ENCODE measurements around the gene APOBEC2.

DNA sequence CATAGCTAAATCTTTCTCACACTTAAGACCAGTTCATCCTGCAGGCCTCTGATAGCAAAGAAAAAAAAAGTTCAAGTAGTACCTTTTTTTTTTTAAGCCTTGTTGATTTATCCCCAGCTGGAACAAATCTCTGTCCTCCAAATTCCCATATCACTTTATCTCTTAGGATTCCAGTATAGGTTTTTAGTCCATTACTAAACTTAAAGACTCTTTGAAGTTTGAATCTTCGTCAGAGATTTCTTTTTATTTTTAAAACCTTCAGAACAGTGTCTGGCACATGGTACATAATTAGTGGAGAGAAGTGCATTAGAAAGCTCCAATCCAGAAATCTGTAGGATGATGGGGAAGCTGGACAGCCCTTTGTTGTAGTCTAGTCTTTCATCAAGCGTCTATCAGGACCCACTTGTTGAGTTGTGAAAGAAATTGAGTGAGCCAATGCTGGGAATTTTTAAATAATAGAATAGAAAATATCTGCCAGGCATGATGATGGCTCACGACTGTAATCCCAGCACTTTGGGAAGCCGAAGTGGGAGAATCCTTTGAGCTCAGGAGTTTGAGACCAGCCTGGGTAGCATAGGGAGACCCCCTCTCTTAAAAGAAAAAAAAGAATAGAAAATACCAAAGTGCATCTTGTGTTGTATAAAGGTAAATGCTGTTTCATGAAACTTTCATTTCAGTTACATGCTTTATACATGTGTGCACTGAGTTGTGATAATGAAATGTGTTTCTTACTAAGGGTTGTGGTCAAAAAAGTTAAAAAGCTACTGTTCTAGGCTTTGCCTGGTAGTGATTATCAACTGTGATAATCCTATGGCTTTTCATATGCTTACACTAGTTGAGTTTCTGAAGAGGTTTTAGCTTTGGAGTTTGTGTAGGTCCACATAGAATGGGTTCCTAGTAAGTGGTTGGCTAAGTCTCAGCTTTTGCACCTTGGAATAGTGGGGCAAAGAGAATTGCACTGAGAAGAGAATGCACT lies 22.9 kb downstream of the APOBEC2 start:
- TF ChIP-seq NFIC (IDR thresholded peaks at IDR 0.05) (no peak), RAD21 (IDR thresholded peaks at IDR 0.05; ENCODE audit: low read depth) (no peak), TAF1 (IDR thresholded peaks at IDR 0.05; ENCODE audit: low read depth) (no peak), EP300 (IDR thresholded peaks at IDR 0.05; ENCODE audit: borderline replicate concordance) (no peak), YY1 (IDR thresholded peaks at IDR 0.05; ENCODE audit: low read depth) (no peak)
- TF ChIP-seq, protein P1, sequence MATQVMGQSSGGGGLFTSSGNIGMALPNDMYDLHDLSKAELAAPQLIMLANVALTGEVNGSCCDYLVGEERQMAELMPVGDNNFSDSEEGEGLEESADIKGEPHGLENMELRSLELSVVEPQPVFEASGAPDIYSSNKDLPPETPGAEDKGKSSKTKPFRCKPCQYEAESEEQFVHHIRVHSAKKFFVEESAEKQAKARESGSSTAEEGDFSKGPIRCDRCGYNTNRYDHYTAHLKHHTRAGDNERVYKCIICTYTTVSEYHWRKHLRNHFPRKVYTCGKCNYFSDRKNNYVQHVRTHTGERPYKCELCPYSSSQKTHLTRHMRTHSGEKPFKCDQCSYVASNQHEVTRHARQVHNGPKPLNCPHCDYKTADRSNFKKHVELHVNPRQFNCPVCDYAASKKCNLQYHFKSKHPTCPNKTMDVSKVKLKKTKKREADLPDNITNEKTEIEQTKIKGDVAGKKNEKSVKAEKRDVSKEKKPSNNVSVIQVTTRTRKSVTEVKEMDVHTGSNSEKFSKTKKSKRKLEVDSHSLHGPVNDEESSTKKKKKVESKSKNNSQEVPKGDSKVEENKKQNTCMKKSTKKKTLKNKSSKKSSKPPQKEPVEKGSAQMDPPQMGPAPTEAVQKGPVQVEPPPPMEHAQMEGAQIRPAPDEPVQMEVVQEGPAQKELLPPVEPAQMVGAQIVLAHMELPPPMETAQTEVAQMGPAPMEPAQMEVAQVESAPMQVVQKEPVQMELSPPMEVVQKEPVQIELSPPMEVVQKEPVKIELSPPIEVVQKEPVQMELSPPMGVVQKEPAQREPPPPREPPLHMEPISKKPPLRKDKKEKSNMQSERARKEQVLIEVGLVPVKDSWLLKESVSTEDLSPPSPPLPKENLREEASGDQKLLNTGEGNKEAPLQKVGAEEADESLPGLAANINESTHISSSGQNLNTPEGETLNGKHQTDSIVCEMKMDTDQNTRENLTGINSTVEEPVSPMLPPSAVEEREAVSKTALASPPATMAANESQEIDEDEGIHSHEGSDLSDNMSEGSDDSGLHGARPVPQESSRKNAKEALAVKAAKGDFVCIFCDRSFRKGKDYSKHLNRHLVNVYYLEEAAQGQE (IDR thresholded peaks at IDR 0.05; ENCODE audit: low read depth): no peak
- TF ChIP-seq, protein P2, sequence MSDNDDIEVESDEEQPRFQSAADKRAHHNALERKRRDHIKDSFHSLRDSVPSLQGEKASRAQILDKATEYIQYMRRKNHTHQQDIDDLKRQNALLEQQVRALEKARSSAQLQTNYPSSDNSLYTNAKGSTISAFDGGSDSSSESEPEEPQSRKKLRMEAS (IDR thresholded peaks at IDR 0.05): no peak

Data from Ishikawa (cell line).